SK-N-SH (cell line): ENCODE measurements around the gene NUFIP1.

Source experiments
- EZH2phosphoT487 ChIP-seq: fragments of 200-600 bp; sonication (generic); IDR thresholded peaks from 2 replicates; pipeline ENCODE4 v1.6.1; 2017; ENCODE audit warnings: low read depth, mixed run types, mild to moderate bottlenecking, antibody characterized with exemption, moderate library complexity, borderline replicate concordance
- FOXJ3 ChIP-seq: sonication (generic); formaldehyde crosslinking; IDR thresholded peaks from 2 replicates; pipeline ENCODE4 v1.5.1; 2020; ENCODE audit warnings: mild to moderate bottlenecking, missing genetic modification reagents
- POLR2AphosphoS5 ChIP-seq: IDR thresholded peaks from 2 replicates; pipeline ENCODE4 v1.6.1; 2012; ENCODE audit warnings: low read depth, low read length
- TAF1 ChIP-seq: IDR thresholded peaks from 2 replicates; pipeline ENCODE4 v1.6.1; 2012; ENCODE audit warnings: low read depth, mild to moderate bottlenecking, low read length, moderate library complexity, borderline replicate concordance
- TCF12 ChIP-seq: IDR thresholded peaks from 2 replicates; pipeline ENCODE4 v1.4.0; 2012
- TF ChIP-seq, protein P1 (sequence below): fragments of 200-600 bp; sonication (generic); IDR thresholded peaks from 2 replicates; pipeline ENCODE4 v1.6.1; 2017; ENCODE audit warnings: antibody characterized with exemption, mild to moderate bottlenecking, moderate library complexity
- TF ChIP-seq, protein P2 (sequence below): fragments of 150-350 bp; IDR thresholded peaks from 2 replicates; pipeline ENCODE4 v1.6.1; 2016; ENCODE audit warnings: mild to moderate bottlenecking, low read depth, low read length
- TF ChIP-seq, protein P3 (sequence below): IDR thresholded peaks from 2 replicates; pipeline ENCODE4 v1.6.1; 2012; ENCODE audit warnings: mild to moderate bottlenecking, low read depth, low read length, moderate library complexity
- TF ChIP-seq, protein P4 (sequence below): IDR thresholded peaks from 2 replicates; pipeline ENCODE4 v1.4.0; 2012; ENCODE audit warnings: low read depth

DNA sequence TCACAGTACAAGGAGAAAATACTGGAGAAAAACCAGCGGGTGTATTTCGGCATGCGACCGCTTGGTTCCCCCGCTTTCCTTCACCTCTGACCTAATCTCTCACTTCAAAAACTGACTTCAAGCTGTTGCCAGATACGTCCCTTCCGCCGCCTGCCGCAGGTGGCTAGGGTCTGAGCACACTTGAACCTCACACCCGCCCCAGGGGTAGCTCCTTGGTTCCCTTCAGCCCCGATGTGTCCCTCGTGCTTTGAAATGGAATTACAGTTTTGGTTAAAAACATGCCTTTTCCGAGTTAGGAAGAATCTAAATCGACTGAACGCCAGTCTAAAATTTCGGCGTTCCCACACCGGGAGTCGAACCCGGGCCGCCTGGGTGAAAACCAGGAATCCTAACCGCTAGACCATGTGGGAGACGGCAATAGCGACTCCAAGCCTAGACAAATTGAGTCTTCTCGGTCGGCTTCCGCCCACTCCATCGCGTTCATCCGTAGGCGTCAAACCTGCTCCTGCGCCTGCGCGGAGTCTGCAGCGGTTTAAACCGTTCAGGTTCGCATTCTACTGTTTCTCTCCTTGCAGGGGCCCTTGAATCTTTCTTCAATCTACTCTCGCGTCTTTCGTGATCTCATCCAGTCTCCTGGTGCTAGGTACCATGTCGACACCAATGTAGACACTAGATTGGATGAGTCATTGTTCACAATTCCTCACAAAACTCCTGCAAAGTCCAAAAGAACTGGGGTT is 71.5 kb downstream of the NUFIP1 start:
- TF ChIP-seq, protein P1, sequence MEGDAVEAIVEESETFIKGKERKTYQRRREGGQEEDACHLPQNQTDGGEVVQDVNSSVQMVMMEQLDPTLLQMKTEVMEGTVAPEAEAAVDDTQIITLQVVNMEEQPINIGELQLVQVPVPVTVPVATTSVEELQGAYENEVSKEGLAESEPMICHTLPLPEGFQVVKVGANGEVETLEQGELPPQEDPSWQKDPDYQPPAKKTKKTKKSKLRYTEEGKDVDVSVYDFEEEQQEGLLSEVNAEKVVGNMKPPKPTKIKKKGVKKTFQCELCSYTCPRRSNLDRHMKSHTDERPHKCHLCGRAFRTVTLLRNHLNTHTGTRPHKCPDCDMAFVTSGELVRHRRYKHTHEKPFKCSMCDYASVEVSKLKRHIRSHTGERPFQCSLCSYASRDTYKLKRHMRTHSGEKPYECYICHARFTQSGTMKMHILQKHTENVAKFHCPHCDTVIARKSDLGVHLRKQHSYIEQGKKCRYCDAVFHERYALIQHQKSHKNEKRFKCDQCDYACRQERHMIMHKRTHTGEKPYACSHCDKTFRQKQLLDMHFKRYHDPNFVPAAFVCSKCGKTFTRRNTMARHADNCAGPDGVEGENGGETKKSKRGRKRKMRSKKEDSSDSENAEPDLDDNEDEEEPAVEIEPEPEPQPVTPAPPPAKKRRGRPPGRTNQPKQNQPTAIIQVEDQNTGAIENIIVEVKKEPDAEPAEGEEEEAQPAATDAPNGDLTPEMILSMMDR = peak; percentile 55
- TF ChIP-seq, protein P2, sequence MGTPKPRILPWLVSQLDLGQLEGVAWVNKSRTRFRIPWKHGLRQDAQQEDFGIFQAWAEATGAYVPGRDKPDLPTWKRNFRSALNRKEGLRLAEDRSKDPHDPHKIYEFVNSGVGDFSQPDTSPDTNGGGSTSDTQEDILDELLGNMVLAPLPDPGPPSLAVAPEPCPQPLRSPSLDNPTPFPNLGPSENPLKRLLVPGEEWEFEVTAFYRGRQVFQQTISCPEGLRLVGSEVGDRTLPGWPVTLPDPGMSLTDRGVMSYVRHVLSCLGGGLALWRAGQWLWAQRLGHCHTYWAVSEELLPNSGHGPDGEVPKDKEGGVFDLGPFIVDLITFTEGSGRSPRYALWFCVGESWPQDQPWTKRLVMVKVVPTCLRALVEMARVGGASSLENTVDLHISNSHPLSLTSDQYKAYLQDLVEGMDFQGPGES = no peak
- TF ChIP-seq, protein P3, sequence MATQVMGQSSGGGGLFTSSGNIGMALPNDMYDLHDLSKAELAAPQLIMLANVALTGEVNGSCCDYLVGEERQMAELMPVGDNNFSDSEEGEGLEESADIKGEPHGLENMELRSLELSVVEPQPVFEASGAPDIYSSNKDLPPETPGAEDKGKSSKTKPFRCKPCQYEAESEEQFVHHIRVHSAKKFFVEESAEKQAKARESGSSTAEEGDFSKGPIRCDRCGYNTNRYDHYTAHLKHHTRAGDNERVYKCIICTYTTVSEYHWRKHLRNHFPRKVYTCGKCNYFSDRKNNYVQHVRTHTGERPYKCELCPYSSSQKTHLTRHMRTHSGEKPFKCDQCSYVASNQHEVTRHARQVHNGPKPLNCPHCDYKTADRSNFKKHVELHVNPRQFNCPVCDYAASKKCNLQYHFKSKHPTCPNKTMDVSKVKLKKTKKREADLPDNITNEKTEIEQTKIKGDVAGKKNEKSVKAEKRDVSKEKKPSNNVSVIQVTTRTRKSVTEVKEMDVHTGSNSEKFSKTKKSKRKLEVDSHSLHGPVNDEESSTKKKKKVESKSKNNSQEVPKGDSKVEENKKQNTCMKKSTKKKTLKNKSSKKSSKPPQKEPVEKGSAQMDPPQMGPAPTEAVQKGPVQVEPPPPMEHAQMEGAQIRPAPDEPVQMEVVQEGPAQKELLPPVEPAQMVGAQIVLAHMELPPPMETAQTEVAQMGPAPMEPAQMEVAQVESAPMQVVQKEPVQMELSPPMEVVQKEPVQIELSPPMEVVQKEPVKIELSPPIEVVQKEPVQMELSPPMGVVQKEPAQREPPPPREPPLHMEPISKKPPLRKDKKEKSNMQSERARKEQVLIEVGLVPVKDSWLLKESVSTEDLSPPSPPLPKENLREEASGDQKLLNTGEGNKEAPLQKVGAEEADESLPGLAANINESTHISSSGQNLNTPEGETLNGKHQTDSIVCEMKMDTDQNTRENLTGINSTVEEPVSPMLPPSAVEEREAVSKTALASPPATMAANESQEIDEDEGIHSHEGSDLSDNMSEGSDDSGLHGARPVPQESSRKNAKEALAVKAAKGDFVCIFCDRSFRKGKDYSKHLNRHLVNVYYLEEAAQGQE = no peak
- TF ChIP-seq POLR2AphosphoS5 (no peak), TAF1 (no peak), FOXJ3 (CRISPR knock-in tag) (no peak), EZH2phosphoT487 (no peak), TCF12 (no peak; the same call in 1 of the 2 replicates)
- TF ChIP-seq, protein P4, sequence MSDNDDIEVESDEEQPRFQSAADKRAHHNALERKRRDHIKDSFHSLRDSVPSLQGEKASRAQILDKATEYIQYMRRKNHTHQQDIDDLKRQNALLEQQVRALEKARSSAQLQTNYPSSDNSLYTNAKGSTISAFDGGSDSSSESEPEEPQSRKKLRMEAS = peak; percentile 87
